ENCODE data around the gene TPM3. TPM values are rescaled to one million over a fixed set of nuclear protein-coding genes. Genes with fewer than 3 reads are reported as not detected.

TPM3 gene
- total and polyA plus RNA-seq, 9 of the 15 experiments (the other 6 are each of a cell fraction or from before 2014, with no cell fraction given): 202 to 604 (median 421) TPM

DNA sequence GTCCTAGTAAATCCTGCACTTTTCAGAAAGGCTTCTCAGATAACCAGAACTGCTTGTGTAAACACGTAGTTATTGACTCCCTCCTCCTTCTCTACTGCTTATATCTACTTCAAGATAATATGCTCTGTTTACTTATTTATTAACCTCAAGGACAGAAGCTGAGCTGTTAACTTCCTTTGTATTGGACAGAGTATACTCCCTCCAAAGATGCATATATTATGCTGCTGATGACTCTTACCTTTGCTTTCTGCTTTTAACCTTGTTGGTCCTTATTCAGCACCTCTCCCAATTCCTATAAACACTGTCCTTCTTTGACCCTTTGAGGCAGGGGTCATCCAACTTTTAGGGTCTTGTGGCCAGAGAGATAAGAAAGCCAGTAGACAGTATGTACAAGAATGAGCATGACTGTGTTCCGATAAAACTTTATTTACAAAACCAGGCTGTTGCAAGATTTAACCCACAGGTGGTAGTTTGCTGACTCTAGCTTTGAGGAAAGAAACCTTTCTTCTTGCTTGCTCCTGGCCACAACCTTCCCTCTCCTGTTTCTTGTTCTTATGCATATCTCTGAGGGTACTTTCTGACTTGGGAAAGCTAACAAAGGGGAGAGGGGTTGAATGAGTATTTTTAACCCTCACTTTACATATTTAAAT, 4.9 kb downstream of the TPM3 start (continued):
- TF ChIP-seq OTX1 (CRISPR knock-in tag; IDR thresholded peaks at IDR 0.05) (no peak), POLR3A (IDR thresholded peaks at IDR 0.05; ENCODE audit: borderline replicate concordance, extremely low read depth, insufficient read depth, insufficient read length) (no peak), DPF2 (IDR thresholded peaks at IDR 0.05) (peak; percentile 94), ZNF253 (CRISPR knock-in tag; conservative IDR thresholded peaks at IDR 0.05) (no peak), SP2 (IDR thresholded peaks at IDR 0.05; ENCODE audit: extremely low read depth, low read depth, low read length, poor library complexity, severe bottlenecking) (no peak), GATAD2A (IDR thresholded peaks at IDR 0.05) (peak; percentile 88), POLR2AphosphoS2 (IDR thresholded peaks at IDR 0.05; ENCODE audit: low read length) (no peak), TCF7 (IDR thresholded peaks at IDR 0.05; ENCODE audit: borderline replicate concordance) (no peak), ELK3 (CRISPR knock-in tag; IDR thresholded peaks at IDR 0.05) (no peak), U2AF1 (optimal IDR thresholded peaks at IDR 0.05; ENCODE audit: low read depth, low read length) (no peak), BRD9 (IDR thresholded peaks at IDR 0.05; ENCODE audit: low read depth, partially characterized antibody) (peak; percentile 51), RBM17 (IDR thresholded peaks at IDR 0.05; ENCODE audit: borderline replicate concordance, low read depth, low read length) (no peak), E2F1 (CRISPR knock-in tag; IDR thresholded peaks at IDR 0.05) (no peak), POLR2G (IDR thresholded peaks at IDR 0.05; ENCODE audit: low read depth, low read length) (no peak), BRD4 (IDR thresholded peaks at IDR 0.05) (no peak), ZKSCAN1 (IDR thresholded peaks at IDR 0.05; ENCODE audit: low read depth, low read length) (0 out of 2 replicates have a peak, but pooled peaks have one; percentile 64), KLF1 (tag; IDR thresholded peaks at IDR 0.05) (no peak), TBP (optimal IDR thresholded peaks at IDR 0.05; ENCODE audit: low read depth, low read length) (no peak), NFE2L1 (tag; IDR thresholded peaks at IDR 0.05; ENCODE audit: borderline replicate concordance, low read depth) (no peak)
- TF ChIP-seq, protein P1, sequence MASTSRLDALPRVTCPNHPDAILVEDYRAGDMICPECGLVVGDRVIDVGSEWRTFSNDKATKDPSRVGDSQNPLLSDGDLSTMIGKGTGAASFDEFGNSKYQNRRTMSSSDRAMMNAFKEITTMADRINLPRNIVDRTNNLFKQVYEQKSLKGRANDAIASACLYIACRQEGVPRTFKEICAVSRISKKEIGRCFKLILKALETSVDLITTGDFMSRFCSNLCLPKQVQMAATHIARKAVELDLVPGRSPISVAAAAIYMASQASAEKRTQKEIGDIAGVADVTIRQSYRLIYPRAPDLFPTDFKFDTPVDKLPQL (IDR thresholded peaks at IDR 0.05; ENCODE audit: extremely low read depth, insufficient read length): no peak
- TF ChIP-seq, protein P2, sequence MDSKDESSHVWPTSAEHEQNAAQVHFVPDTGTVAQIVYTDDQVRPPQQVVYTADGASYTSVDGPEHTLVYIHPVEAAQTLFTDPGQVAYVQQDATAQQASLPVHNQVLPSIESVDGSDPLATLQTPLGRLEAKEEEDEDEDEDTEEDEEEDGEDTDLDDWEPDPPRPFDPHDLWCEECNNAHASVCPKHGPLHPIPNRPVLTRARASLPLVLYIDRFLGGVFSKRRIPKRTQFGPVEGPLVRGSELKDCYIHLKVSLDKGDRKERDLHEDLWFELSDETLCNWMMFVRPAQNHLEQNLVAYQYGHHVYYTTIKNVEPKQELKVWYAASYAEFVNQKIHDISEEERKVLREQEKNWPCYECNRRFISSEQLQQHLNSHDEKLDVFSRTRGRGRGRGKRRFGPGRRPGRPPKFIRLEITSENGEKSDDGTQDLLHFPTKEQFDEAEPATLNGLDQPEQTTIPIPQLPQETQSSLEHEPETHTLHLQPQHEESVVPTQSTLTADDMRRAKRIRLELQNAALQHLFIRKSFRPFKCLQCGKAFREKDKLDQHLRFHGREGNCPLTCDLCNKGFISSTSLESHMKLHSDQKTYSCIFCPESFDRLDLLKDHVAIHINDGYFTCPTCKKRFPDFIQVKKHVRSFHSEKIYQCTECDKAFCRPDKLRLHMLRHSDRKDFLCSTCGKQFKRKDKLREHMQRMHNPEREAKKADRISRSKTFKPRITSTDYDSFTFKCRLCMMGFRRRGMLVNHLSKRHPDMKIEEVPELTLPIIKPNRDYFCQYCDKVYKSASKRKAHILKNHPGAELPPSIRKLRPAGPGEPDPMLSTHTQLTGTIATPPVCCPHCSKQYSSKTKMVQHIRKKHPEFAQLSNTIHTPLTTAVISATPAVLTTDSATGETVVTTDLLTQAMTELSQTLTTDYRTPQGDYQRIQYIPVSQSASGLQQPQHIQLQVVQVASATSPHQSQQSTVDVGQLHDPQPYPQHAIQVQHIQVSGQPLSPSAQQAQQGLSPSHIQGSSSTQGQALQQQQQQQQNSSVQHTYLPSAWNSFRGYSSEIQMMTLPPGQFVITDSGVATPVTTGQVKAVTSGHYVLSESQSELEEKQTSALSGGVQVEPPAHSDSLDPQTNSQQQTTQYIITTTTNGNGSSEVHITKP (IDR thresholded peaks at IDR 0.05; ENCODE audit: partially characterized antibody): peak; percentile 63

Measured in K562 (cell line).